H1 (cell line): ENCODE data around the gene TMEM185B. TPM values are rescaled to one million over a fixed set of nuclear protein-coding genes. Genes with fewer than 3 reads are reported as not detected.

Experiments
- CTCF ChIA-PET: fragments of 300-600 bp; sonication (Branson Sonifier 250); formaldehyde crosslinking; loops from one replicate; lab custom pipeline; 2021; ENCODE audit not compliant: partially characterized antibody; lab: Charles Lee
- POLR2A ChIA-PET: fragments of 300-600 bp; sonication (Branson Sonifier 250); formaldehyde crosslinking; loops from one replicate; lab custom pipeline; 2021; ENCODE audit warnings: inconsistent platforms; ENCODE audit not compliant: partially characterized antibody; lab: Charles Lee
- DNase-seq, 2 experiments: peaks; one replicate each; pipeline versions ENCODE4 v3.0.0 to v3.0.0-alpha.2; 2010 to 2022; ENCODE audit warnings: low spot score in 2 of 2, low read depth in 1 of 2, mixed read lengths in 1 of 2
- FAIRE-seq: peaks from 2 replicates; lab custom pipeline; 2011; peaks lifted over from hg19 to GRCh38; lab: Jason Lieb, UNC
- H2AFZ ChIP-seq: 2 replicates; pipeline ENCODE4 v1.8.1; 2012; ENCODE audit warnings: low read length, inconsistent platforms
- H2AK5ac ChIP-seq: 2 replicates; pipeline ENCODE4 v1.6.1; 2013; ENCODE audit warnings: low read depth, low read length
- H2BK120ac ChIP-seq: replicated peaks from 2 replicates; pipeline ENCODE3; 2013; ENCODE audit warnings: low read depth, low read length, inconsistent platforms
- H2BK12ac ChIP-seq: 2 replicates; pipeline ENCODE4 v1.6.1; 2013; ENCODE audit warnings: low read depth, low read length
- H2BK15ac ChIP-seq: 2 replicates; pipeline ENCODE4 v1.6.1; 2013; ENCODE audit warnings: low read length
- H2BK20ac ChIP-seq: 2 replicates; pipeline ENCODE4 v1.6.1; 2013; ENCODE audit warnings: low read length
- H2BK5ac ChIP-seq: 2 replicates; pipeline ENCODE4 v1.6.1; 2013; ENCODE audit warnings: low read depth, low read length
- H3K14ac ChIP-seq: 2 replicates; pipeline ENCODE4 v1.6.1; 2013; ENCODE audit warnings: inconsistent platforms; ENCODE audit not compliant: insufficient read length
- H3K18ac ChIP-seq: 2 replicates; pipeline ENCODE4 v1.6.1; 2013; ENCODE audit warnings: low read length; ENCODE audit errors: extremely low read depth
- H3K23ac ChIP-seq: 2 replicates; pipeline ENCODE4 v1.6.1; 2013; ENCODE audit warnings: inconsistent platforms; ENCODE audit not compliant: insufficient read length
- H3K23me2 ChIP-seq: 2 replicates; pipeline ENCODE4 v1.6.1; 2013; ENCODE audit warnings: low read depth, low read length
- H3K27ac ChIP-seq: 2 replicates; pipeline ENCODE4 v1.6.1; 2011; ENCODE audit warnings: low read depth, low read length, inconsistent platforms
- H3K27me3 ChIP-seq, 4 experiments: replicated peaks in 1 of 4; 1 replicate in 1 of 4; 2 replicates in 3 of 4; pipeline versions ENCODE4 v1.6.1 to v1.8.1; 2011 to 2013; ENCODE audit warnings: low read length in 3 of 4, mild to moderate bottlenecking in 3 of 4, inconsistent platforms in 2 of 4, mixed read lengths in 2 of 4, moderate library complexity in 1 of 4; ENCODE audit not compliant: control insufficient read depth in 3 of 4, insufficient read depth in 3 of 4; ENCODE audit errors: extremely low read depth in 1 of 4
- H3K36me3 ChIP-seq, 4 experiments: 2 replicates each; pipeline versions ENCODE4 v1.6.1 to v1.8.1; 2011 to 2013; ENCODE audit warnings: mild to moderate bottlenecking in 4 of 4, low read length in 3 of 4, moderate library complexity in 2 of 4, control low read depth in 1 of 4, inconsistent platforms in 1 of 4; ENCODE audit not compliant: insufficient read depth in 4 of 4, control insufficient read depth in 2 of 4
- H3K4ac ChIP-seq: replicated peaks from 2 replicates; pipeline ENCODE3; 2013; ENCODE audit warnings: low read length, low read depth, mixed read lengths, inconsistent platforms; ENCODE audit not compliant: insufficient read length
- H3K4me1 ChIP-seq, 4 experiments: replicated peaks in 1 of 4; 1 replicate in 1 of 4; 2 replicates in 3 of 4; pipeline versions ENCODE4 v1.6.1 to v1.8.1; 2011 to 2013; ENCODE audit warnings: low read length in 3 of 4, inconsistent platforms in 2 of 4, mixed read lengths in 1 of 4; ENCODE audit not compliant: insufficient read depth in 4 of 4, control insufficient read depth in 3 of 4
- H3K4me2 ChIP-seq, 2 experiments: 2 replicates each; pipeline versions ENCODE4 v1.6.1 to v1.8.1; 2011 to 2013; ENCODE audit warnings: low read depth in 2 of 2, low read length in 2 of 2, control low read depth in 1 of 2, inconsistent platforms in 1 of 2, mild to moderate bottlenecking in 1 of 2; ENCODE audit not compliant: insufficient read depth in 1 of 2
- H3K4me3 ChIP-seq, 4 experiments: fragments of 200-600, 300-600 bp in 1 of 4; sonication (generic), shearing (Covaris generic), sonication (Bioruptor Twin) in 1 of 4; 2 replicates each; pipeline versions ENCODE4 v1.5.1 to v1.8.1; 2011 to 2016; ENCODE audit warnings: low read length in 4 of 4, low read depth in 3 of 4, control low read depth in 2 of 4, inconsistent platforms in 2 of 4, mild to moderate bottlenecking in 2 of 4, mixed read lengths in 1 of 4, moderate library complexity in 1 of 4; ENCODE audit not compliant: insufficient read depth in 2 of 4; ENCODE audit errors: extremely low read depth in 1 of 4
- H3K56ac ChIP-seq: replicated peaks from 2 replicates; pipeline ENCODE3; 2013; ENCODE audit warnings: low read depth, mild to moderate bottlenecking, mixed read lengths, low read length, inconsistent platforms; ENCODE audit not compliant: insufficient read length
- H3K79me1 ChIP-seq: 2 replicates; pipeline ENCODE4 v1.6.1; 2013; ENCODE audit warnings: low read depth, low read length, control low read depth
- H3K79me2 ChIP-seq, 2 experiments: 2 replicates each; pipeline versions ENCODE4 v1.6.1 to v1.8.1; 2012 to 2013; ENCODE audit warnings: low read length in 2 of 2, mild to moderate bottlenecking in 2 of 2, inconsistent platforms in 1 of 2; ENCODE audit not compliant: insufficient read depth in 2 of 2, control insufficient read depth in 1 of 2
- H3K9ac ChIP-seq, 4 experiments: replicated peaks in 1 of 4; 1 replicate in 1 of 4; 2 replicates in 3 of 4; pipeline versions ENCODE4 v1.6.1 to v1.8.1; 2011 to 2013; ENCODE audit warnings: low read depth in 3 of 4, low read length in 3 of 4, control low read depth in 2 of 4, mild to moderate bottlenecking in 2 of 4, moderate library complexity in 2 of 4, inconsistent platforms in 1 of 4; ENCODE audit errors: extremely low read depth in 1 of 4
- H3K9me3 ChIP-seq, 2 experiments: 2 replicates each; pipeline versions ENCODE4 v1.6.1 to v1.8.1; 2012 to 2013; ENCODE audit warnings: mild to moderate bottlenecking in 2 of 2, moderate library complexity in 2 of 2, control low read depth in 1 of 2, inconsistent platforms in 1 of 2, low read depth in 1 of 2, low read length in 1 of 2, mixed read lengths in 1 of 2; ENCODE audit not compliant: insufficient read depth in 2 of 2
- H4K20me1 ChIP-seq, 2 experiments: replicated peaks in 1 of 2; 2 replicates each; pipeline versions ENCODE3 to v1.8.1; 2011 to 2013; ENCODE audit warnings: inconsistent platforms in 2 of 2, low read length in 2 of 2, mild to moderate bottlenecking in 1 of 2; ENCODE audit not compliant: insufficient read depth in 2 of 2, control insufficient read depth in 1 of 2
- H4K5ac ChIP-seq: 2 replicates; pipeline ENCODE4 v1.6.1; 2013; ENCODE audit warnings: low read length, low read depth, mixed read lengths, inconsistent platforms; ENCODE audit not compliant: insufficient read length
- H4K8ac ChIP-seq: 2 replicates; pipeline ENCODE4 v1.8.0; 2013; ENCODE audit warnings: mild to moderate bottlenecking, moderate library complexity, low read length, inconsistent platforms; ENCODE audit not compliant: insufficient read depth; ENCODE audit errors: extremely low read depth
- H4K91ac ChIP-seq: replicated peaks from 2 replicates; pipeline ENCODE3; 2013; ENCODE audit warnings: low read length, mixed read lengths, inconsistent platforms; ENCODE audit not compliant: insufficient read length
- CBX8 ChIP-seq: fragments of 300-800, 300-1000 bp; sonication (generic); IDR thresholded peaks from 2 replicates; pipeline ENCODE4 v1.7.1; 2016; ENCODE audit warnings: low read depth, low read length, borderline replicate concordance
- JUN ChIP-seq: IDR thresholded peaks from 2 replicates; pipeline ENCODE4 v1.6.1; 2011; ENCODE audit warnings: low read depth, mild to moderate bottlenecking, improper control_type of control experiment, low read length
- RAD21 ChIP-seq, 2 experiments: IDR thresholded peaks in 1 of 2; conservative IDR thresholded peaks in 1 of 2; 2 replicates each; pipeline ENCODE4 v1.6.1; 2011; ENCODE audit warnings: low read depth in 2 of 2, low read length in 2 of 2, improper control_type of control experiment in 1 of 2, inconsistent platforms in 1 of 2, mild to moderate bottlenecking in 1 of 2, moderate library complexity in 1 of 2
- ZNF274 ChIP-seq: IDR thresholded peaks from 2 replicates; pipeline ENCODE4 v1.7.0; 2012; ENCODE audit warnings: low read length, borderline replicate concordance; ENCODE audit errors: extremely low read depth
- WGBS, 2 experiments: shearing (Covaris generic) in 1 of 2; methylation state at CpG; one replicate each; pipeline versions ENCODE4 v1.1.6 to v1.1.7; 2013 to 2015; ENCODE audit warnings: low lambda C conversion rate in 2 of 2, mixed read lengths in 2 of 2, inconsistent platforms in 1 of 2, low coverage in 1 of 2, missing lambda C conversion rate in 1 of 2; ENCODE audit not compliant: insufficient replicate concordance in 2 of 2, insufficient coverage in 1 of 2, insufficient read length in 1 of 2; ENCODE audit errors: extremely low coverage in 1 of 2, missing lambda C conversion rate in 1 of 2; 5-methylcytosine and 5-hydroxymethylcytosine counted together
- polyA plus RNA-seq, 7 experiments: library from polyadenylated mRNA; depleted of rRNA in 3 of 7; stranded (reverse) in 5 of 7; unstranded in 2 of 7; fragments of >200 nt in 5 of 7; fragments of 200-250 nt in 2 of 7; gene quantifications; 1 replicate in 5 of 7; 2 replicates in 1 of 7; 4 replicates in 1 of 7; pipeline versions ENCODE4 v1.2.1 to v1.2.3, GENCODE V29; 2011 to 2013; ENCODE audit warnings: missing spikeins in 2 of 7, mixed read lengths in 2 of 7
- total RNA-seq: library from RNA; stranded (reverse); fragmentation: NEBNext Ultra II Directional; extraction: Animal tissue kit (Norgen Biotek cat#: 25700); gene quantifications from 2 replicates; pipeline ENCODE4 v1.2.1, GENCODE V29; 2021
- TF ChIP-seq, protein P1 (sequence below), 3 experiments: IDR thresholded peaks; 1 replicate in 2 of 3; 2 replicates in 1 of 3; pipeline versions ENCODE4 v1.5.1 to v1.6.1; 2011; ENCODE audit warnings: low read length in 3 of 3, mild to moderate bottlenecking in 3 of 3, inconsistent platforms in 2 of 3, low read depth in 1 of 3, moderate library complexity in 1 of 3; ENCODE audit not compliant: insufficient read depth in 1 of 3; ENCODE audit errors: control extremely low read depth in 1 of 3
- TF ChIP-seq, protein P2 (sequence below): IDR thresholded peaks from 2 replicates; pipeline ENCODE4 v1.6.1; 2012; ENCODE audit warnings: low read length, inconsistent platforms
- TF ChIP-seq, protein P3 (sequence below): IDR thresholded peaks from 2 replicates; pipeline ENCODE4 v1.6.1; 2011; ENCODE audit warnings: low read depth, mild to moderate bottlenecking, low read length; ENCODE audit not compliant: insufficient read depth

Gene TMEM185B
- total and polyA plus RNA-seq, 2 of the 8 experiments (the other 6 are each of a cell fraction or from before 2014, with no cell fraction given), result 13.5 to 14.0 TPM

DNA sequence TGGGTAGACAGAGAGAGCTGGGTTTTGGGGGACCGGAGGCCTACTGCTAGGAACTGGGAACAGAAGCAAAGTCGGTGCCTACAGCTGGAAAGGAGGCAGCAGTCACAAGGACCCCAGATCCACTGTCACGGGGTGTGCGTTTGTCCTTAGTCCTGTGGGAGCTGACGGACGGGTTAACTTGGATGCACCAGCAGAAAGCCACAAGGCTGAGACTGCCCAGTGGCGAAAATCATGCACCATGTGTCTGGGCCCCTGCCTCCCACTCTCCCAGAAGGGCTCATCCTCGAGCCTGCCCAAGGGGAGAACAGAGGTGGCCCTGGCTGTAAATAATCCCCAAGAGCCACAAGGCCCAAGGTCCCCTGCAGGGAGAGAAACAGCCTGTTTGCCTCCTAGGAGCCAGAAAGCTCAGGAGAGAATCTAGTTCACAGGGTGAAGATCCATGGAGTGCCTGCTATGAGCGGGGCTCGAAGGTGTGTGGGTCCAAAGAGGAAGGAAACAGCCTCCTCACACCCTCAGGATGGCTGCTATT, 17.8 kb upstream of the TMEM185B start:
- CTCF ChIA-PET, result interaction anchor here (0.7 to 2.2 kb wide), 5 partner anchors 8 to 312 kb away, joined by 3 to 7 read pairs (median 4); partner anchors contain the start of gene RALB
- TF ChIP-seq, protein P1, sequence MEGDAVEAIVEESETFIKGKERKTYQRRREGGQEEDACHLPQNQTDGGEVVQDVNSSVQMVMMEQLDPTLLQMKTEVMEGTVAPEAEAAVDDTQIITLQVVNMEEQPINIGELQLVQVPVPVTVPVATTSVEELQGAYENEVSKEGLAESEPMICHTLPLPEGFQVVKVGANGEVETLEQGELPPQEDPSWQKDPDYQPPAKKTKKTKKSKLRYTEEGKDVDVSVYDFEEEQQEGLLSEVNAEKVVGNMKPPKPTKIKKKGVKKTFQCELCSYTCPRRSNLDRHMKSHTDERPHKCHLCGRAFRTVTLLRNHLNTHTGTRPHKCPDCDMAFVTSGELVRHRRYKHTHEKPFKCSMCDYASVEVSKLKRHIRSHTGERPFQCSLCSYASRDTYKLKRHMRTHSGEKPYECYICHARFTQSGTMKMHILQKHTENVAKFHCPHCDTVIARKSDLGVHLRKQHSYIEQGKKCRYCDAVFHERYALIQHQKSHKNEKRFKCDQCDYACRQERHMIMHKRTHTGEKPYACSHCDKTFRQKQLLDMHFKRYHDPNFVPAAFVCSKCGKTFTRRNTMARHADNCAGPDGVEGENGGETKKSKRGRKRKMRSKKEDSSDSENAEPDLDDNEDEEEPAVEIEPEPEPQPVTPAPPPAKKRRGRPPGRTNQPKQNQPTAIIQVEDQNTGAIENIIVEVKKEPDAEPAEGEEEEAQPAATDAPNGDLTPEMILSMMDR (IDR thresholded peaks at IDR 0.05; ENCODE audit: control extremely low read depth in 1 of 3, insufficient read depth in 1 of 3, low read depth in 1 of 3, low read length in 3 of 3), result no peak
- TF ChIP-seq, protein P2, sequence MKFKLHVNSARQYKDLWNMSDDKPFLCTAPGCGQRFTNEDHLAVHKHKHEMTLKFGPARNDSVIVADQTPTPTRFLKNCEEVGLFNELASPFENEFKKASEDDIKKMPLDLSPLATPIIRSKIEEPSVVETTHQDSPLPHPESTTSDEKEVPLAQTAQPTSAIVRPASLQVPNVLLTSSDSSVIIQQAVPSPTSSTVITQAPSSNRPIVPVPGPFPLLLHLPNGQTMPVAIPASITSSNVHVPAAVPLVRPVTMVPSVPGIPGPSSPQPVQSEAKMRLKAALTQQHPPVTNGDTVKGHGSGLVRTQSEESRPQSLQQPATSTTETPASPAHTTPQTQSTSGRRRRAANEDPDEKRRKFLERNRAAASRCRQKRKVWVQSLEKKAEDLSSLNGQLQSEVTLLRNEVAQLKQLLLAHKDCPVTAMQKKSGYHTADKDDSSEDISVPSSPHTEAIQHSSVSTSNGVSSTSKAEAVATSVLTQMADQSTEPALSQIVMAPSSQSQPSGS, result no peak
- TF ChIP-seq ZNF274, result no peak
- TF ChIP-seq CBX8, result no peak
- TF ChIP-seq, protein P3, sequence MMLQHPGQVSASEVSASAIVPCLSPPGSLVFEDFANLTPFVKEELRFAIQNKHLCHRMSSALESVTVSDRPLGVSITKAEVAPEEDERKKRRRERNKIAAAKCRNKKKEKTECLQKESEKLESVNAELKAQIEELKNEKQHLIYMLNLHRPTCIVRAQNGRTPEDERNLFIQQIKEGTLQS, result no peak
- no peak for TF ChIP-seq JUN
- TF ChIP-seq RAD21 (IDR thresholded peaks at IDR 0.05 in 1 of 2, conservative IDR thresholded peaks at IDR 0.05 in 1 of 2; ENCODE audit: low read depth in 2 of 2, low read length in 2 of 2), result no peak

More for the DNA sequence above, 17.8 kb upstream of the TMEM185B start:
- H3K27me3 ChIP-seq, result peaks cover 0 to 2% (median 0%) of the 10 kb centered on the region in 4 experiments; a peak in 2 of 7 replicates
- no peaks in the 10 kb centered on the region for H3K9me3 ChIP-seq
- FAIRE-seq (no peak), DNase-seq (no peak)
- H2BK5ac ChIP-seq, result no peak overlapping the region
- H3K9ac ChIP-seq, result no peak overlapping the region
- POLR2A ChIA-PET, result interaction anchor here (1.2 kb wide), 1 partner anchor 11 kb away, joined by 9 read pairs; the partner anchor contains the start of gene RALB
- no peak overlapping the region for H3K4me3 ChIP-seq
- peaks cover 7 to 30% (median 16%) of the 10 kb centered on the region in 4 experiments for H3K4me1 ChIP-seq
- H2BK12ac ChIP-seq, result 0 out of 2 replicates have a peak overlapping the region, but pooled peaks have one; percentile 55
- no peak overlapping the region for H3K4me2 ChIP-seq
- H2AFZ ChIP-seq, result no peak overlapping the region
- no peaks in the 10 kb centered on the region; the same call in 1 of the 2 replicates for H3K23me2 ChIP-seq
- H2AK5ac ChIP-seq, result no peak overlapping the region
- WGBS, 2 experiments, result 90% methylated on average over 10 of the region's 10 CpGs; no CpG with 5 or more reads in 1 of the 2 experiments
- H4K20me1 ChIP-seq, result no peaks in the 10 kb centered on the region
- no peaks in the 10 kb centered on the region for H3K79me1 ChIP-seq
- no peak overlapping the region for H4K8ac ChIP-seq
- H2BK15ac ChIP-seq, result peak overlapping the region; percentile 88; the same call in 1 of the 2 replicates
- no peak overlapping the region for H2BK120ac ChIP-seq
- H3K23ac ChIP-seq, result no peak overlapping the region
- H3K56ac ChIP-seq, result no peak overlapping the region
- no peaks in the 10 kb centered on the region for H3K36me3 ChIP-seq
- H4K91ac ChIP-seq, result no peak overlapping the region
- no peak overlapping the region for H3K27ac ChIP-seq
- no peaks in the 10 kb centered on the region for H3K79me2 ChIP-seq
- H2BK20ac ChIP-seq, result no peak overlapping the region
- H3K14ac ChIP-seq, result no peak overlapping the region
- no peak overlapping the region for H4K5ac ChIP-seq
- no peak overlapping the region for H3K18ac ChIP-seq
- no peak overlapping the region for H3K4ac ChIP-seq
